OCI-LY1 (cell line): ENCODE measurements around the gene B4GALNT2.

Experiments used
- H2AFZ ChIP-seq: fragments of 200-600 bp; sonication (generic), shearing (Covaris generic); 2 replicates; pipeline ENCODE4 v1.6.0; 2014; ENCODE audit warnings: antibody characterized with exemption, mild to moderate bottlenecking, low read length
- H3F3A ChIP-seq: fragments of 200-600 bp; sonication (generic), shearing (Covaris generic); 2 replicates; pipeline ENCODE4 v1.6.0; 2014; ENCODE audit warnings: mild to moderate bottlenecking, antibody characterized with exemption, low read length, moderate library complexity; ENCODE audit not compliant: insufficient read depth
- H3K27ac ChIP-seq: fragments of 200-600 bp; sonication (generic); 2 replicates; pipeline ENCODE4 v1.5.1; 2014; ENCODE audit warnings: low read length, mixed run types, mild to moderate bottlenecking, low read depth; ENCODE audit not compliant: poor library complexity, severe bottlenecking
- H3K27me3 ChIP-seq: fragments of 200-600 bp; sonication (generic); 2 replicates; pipeline ENCODE4 v1.6.0; 2014; ENCODE audit warnings: antibody characterized with exemption, mild to moderate bottlenecking, low read length, moderate library complexity; ENCODE audit not compliant: insufficient read depth
- H3K36me3 ChIP-seq: fragments of 200-600 bp; sonication (generic); 2 replicates; pipeline ENCODE4 v1.6.1; 2014; ENCODE audit warnings: mild to moderate bottlenecking, antibody characterized with exemption, low read length, moderate library complexity, mixed read lengths; ENCODE audit not compliant: insufficient read depth
- H3K4me1 ChIP-seq: fragments of 200-600 bp; sonication (generic); 2 replicates; pipeline ENCODE4 v1.5.1; 2014; ENCODE audit warnings: mild to moderate bottlenecking, low read length, moderate library complexity; ENCODE audit not compliant: insufficient read depth, severe bottlenecking
- H3K4me2 ChIP-seq: fragments of 200-600 bp; sonication (generic), shearing (Covaris generic); 2 replicates; pipeline ENCODE4 v1.6.1; 2014; ENCODE audit warnings: low read length
- H3K4me3 ChIP-seq: fragments of 200-600 bp; sonication (generic); 2 replicates; pipeline ENCODE4 v1.5.1; 2014; ENCODE audit warnings: low read length, low read depth, mild to moderate bottlenecking, mixed read lengths; ENCODE audit not compliant: poor library complexity, severe bottlenecking
- H3K79me2 ChIP-seq: fragments of 200-600 bp; shearing (Covaris generic); 2 replicates; pipeline ENCODE4 v1.6.1; 2016; ENCODE audit warnings: mixed run types, low read length, mixed read lengths; ENCODE audit not compliant: insufficient read depth
- H3K9ac ChIP-seq: fragments of 200-600 bp; sonication (generic), shearing (Covaris generic); 2 replicates; pipeline ENCODE4 v1.6.1; 2014; ENCODE audit warnings: mild to moderate bottlenecking, low read length, mixed read lengths
- H3K9me2 ChIP-seq: fragments of 200-600 bp; sonication (generic), shearing (Covaris generic); 2 replicates; pipeline ENCODE4 v1.6.1; 2014; ENCODE audit warnings: low read depth, mild to moderate bottlenecking, low read length, mixed read lengths
- H3K9me3 ChIP-seq: fragments of 200-600 bp; shearing (Covaris generic); 2 replicates; pipeline ENCODE4 v1.6.1; 2014; ENCODE audit warnings: low read length, mixed read lengths
- H4K20me1 ChIP-seq: fragments of 200-600 bp; sonication (generic), shearing (Covaris generic); 2 replicates; pipeline ENCODE4 v1.6.0; 2016; ENCODE audit warnings: mild to moderate bottlenecking, low read length; ENCODE audit not compliant: insufficient read depth
- EZH2 ChIP-seq: fragments of 200-600 bp; sonication (generic), shearing (Covaris generic); IDR thresholded peaks from 2 replicates; pipeline ENCODE4 v1.8.0; 2017; ENCODE audit warnings: borderline replicate concordance, mixed run types, mild to moderate bottlenecking, antibody characterized with exemption, low read length, moderate library complexity, mixed read lengths
- TF ChIP-seq, protein P1 (sequence below): fragments of 200-600 bp; sonication (generic), shearing (Covaris generic); IDR thresholded peaks from 2 replicates; pipeline ENCODE4 v1.5.1; 2017; ENCODE audit warnings: mild to moderate bottlenecking, antibody characterized with exemption, low read length, moderate library complexity, mixed read lengths

Gene B4GALNT2

DNA sequence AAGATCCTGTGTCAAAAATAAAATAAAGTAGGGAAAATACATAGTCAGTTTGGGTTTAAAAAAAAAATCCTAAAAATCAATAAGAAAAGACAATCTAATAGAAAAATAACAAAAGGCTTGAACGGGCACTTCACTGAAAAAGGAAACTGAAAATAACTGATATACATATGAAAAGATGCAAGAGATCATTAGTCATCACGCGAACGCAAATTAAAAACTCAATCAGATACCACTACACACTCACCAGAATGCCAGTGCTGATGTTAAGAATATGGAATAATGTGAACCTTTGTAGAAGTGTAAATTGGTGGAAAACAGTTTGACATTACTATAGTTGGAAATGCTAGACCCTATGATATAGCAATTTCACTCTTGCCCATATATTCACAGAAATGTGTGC, 63.2 kb downstream of the B4GALNT2 start:
- Histone ChIP-seq H3K4me2 (no peak overlapping the region), H3K4me3 (no peak overlapping the region), H3K79me2 (no peaks in the 10 kb centered on the region), H4K20me1 (no peaks in the 10 kb centered on the region), H3K27me3 (no peaks in the 10 kb centered on the region), H3F3A (no peaks in the 10 kb centered on the region), H3K9ac (no peak overlapping the region), H3K27ac (no peak overlapping the region), H3K9me2 (no peaks in the 10 kb centered on the region), H2AFZ (no peak overlapping the region), H3K9me3 (no peaks in the 10 kb centered on the region), H3K4me1 (peaks cover 22% of the 10 kb centered on the region), H3K36me3 (no peaks in the 10 kb centered on the region)
- TF ChIP-seq EZH2: no peak
- TF ChIP-seq, protein P1, sequence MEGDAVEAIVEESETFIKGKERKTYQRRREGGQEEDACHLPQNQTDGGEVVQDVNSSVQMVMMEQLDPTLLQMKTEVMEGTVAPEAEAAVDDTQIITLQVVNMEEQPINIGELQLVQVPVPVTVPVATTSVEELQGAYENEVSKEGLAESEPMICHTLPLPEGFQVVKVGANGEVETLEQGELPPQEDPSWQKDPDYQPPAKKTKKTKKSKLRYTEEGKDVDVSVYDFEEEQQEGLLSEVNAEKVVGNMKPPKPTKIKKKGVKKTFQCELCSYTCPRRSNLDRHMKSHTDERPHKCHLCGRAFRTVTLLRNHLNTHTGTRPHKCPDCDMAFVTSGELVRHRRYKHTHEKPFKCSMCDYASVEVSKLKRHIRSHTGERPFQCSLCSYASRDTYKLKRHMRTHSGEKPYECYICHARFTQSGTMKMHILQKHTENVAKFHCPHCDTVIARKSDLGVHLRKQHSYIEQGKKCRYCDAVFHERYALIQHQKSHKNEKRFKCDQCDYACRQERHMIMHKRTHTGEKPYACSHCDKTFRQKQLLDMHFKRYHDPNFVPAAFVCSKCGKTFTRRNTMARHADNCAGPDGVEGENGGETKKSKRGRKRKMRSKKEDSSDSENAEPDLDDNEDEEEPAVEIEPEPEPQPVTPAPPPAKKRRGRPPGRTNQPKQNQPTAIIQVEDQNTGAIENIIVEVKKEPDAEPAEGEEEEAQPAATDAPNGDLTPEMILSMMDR: no peak

DNA sequence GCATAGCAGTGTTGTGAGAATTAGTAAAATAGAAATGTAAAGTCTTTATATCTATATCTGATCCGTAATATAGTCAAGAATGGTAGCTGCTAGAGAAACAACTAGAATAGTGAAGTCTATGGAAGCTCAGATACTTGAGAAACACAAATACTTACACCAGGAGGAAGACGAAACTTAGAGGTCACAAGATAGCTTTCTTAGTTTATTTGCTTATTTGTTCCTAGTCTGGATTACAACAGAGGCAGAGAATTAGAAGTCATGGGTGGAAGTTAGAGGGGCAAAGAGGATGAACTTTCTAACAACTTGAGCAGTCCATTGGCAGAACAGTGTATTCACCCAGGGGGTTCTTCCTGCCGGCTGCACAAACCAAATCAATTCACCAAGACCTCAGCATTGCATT, 64.0 kb downstream of the B4GALNT2 start:
- H3K9me2 ChIP-seq: no peaks in the 10 kb centered on the region
- no peak overlapping the region for H3K27ac ChIP-seq
- no peaks in the 10 kb centered on the region for H3K27me3 ChIP-seq
- H2AFZ ChIP-seq: no peak overlapping the region
- no peaks in the 10 kb centered on the region for H3K79me2 ChIP-seq
- no peaks in the 10 kb centered on the region for H4K20me1 ChIP-seq
- no peak overlapping the region for H3K9ac ChIP-seq
- H3K4me1 ChIP-seq: peaks cover 15% of the 10 kb centered on the region
- H3F3A ChIP-seq: no peaks in the 10 kb centered on the region
- H3K4me2 ChIP-seq: no peak overlapping the region
- no peaks in the 10 kb centered on the region for H3K9me3 ChIP-seq
- TF ChIP-seq, protein P1: no peak
- TF ChIP-seq EZH2: no peak
- H3K36me3 ChIP-seq: no peaks in the 10 kb centered on the region
- no peak overlapping the region for H3K4me3 ChIP-seq

DNA sequence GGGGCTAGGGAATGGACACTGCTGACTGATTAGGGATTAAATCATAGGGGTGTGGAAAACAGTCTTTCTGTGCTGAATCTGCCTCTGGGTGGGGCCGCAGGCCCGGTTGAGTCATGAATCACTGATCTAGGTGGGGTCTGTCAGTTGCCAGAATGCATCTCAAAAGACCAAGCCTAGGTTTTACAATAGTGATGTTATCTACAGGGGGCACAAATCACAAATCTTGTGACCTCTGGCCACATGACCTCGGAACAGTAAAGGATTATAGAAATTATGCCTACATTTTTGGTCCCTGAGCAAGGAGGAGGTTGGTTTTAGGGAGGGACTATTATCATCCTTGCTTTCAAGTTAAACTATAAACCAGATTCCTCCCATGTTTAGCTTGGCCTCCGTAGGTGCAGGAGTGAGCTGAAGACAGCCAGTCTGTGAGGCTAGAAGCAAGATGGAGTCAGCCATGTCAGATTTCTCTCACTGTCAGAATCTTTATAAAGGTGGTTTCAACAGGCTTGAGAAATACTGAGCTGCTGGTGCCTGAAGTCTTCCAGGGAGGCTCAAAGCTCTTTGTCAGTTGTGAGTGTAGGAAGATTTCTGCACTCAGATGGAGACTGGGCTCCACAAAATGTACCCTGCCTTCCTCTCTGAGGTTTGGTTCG, 64.9 kb downstream of the B4GALNT2 start:
- no peak overlapping the region for H3K4me2 ChIP-seq

More for the DNA sequence above, 64.9 kb downstream of the B4GALNT2 start:
- Histone ChIP-seq H3K4me3 (no peak overlapping the region), H3K9ac (no peak overlapping the region), H3K27me3 (no peaks in the 10 kb centered on the region), H3K9me2 (no peaks in the 10 kb centered on the region), H3K9me3 (no peaks in the 10 kb centered on the region), H3K4me1 (peaks cover 13% of the 10 kb centered on the region), H2AFZ (no peak overlapping the region), H3K79me2 (no peaks in the 10 kb centered on the region), H3K36me3 (no peaks in the 10 kb centered on the region), H3F3A (no peaks in the 10 kb centered on the region), H4K20me1 (no peaks in the 10 kb centered on the region), H3K27ac (no peak overlapping the region)
- no peak for TF ChIP-seq EZH2
- TF ChIP-seq, protein P1: no peak
